Measurements from ENCODE around the gene RETN. TPM values are rescaled to one million over a fixed set of nuclear protein-coding genes. Genes with fewer than 3 reads are reported as not detected.

RETN gene
- total and polyA plus RNA-seq, 2 donors (not counting 3 experiments of a cell fraction or from before 2014, with no cell fraction given): not detected

GRCh38 chr19:7620442-7621412 is 48.1 kb upstream of the RETN start:
- Histone ChIP-seq H3K9ac (replicated peaks; ENCODE audit: extremely low read depth, insufficient read depth, low read length) (no peak overlapping the region), H3K27ac (ENCODE audit: insufficient read depth, low read depth, low read length) (no peak overlapping the region), H2AFZ (ENCODE audit: low read depth, low read length) (no peak overlapping the region), H4K20me1 (replicated peaks; ENCODE audit: control insufficient read depth, extremely low read depth, insufficient read depth, low read length) (no peaks in the 10 kb centered on the region), H3K9me1 (replicated peaks; ENCODE audit: control insufficient read depth, extremely low read depth, insufficient read depth, low read length) (no peaks in the 10 kb centered on the region), H3K27me3 (ENCODE audit: control insufficient read depth in 2 of 2, insufficient read depth in 2 of 2, low read length in 2 of 2) (no peaks in the 10 kb centered on the region), H3K9me3 (replicated peaks; ENCODE audit: control insufficient read depth, insufficient read depth, low read length) (no peaks in the 10 kb centered on the region), H3K4me3 (replicated peaks in 1 of 3; ENCODE audit: insufficient read depth in 1 of 3, low read depth in 1 of 3, low read length in 3 of 3) (no peak overlapping the region), H3K36me3 (ENCODE audit: control insufficient read depth in 2 of 2, extremely low read depth in 1 of 2, insufficient read depth in 2 of 2, low read length in 2 of 2) (peaks cover 2 to 32% of the 10 kb centered on the region in 2 experiments), H3K4me2 (ENCODE audit: insufficient read depth, low read length) (no peak overlapping the region), H3K4me1 (ENCODE audit: control insufficient read depth, extremely low read depth, insufficient read depth, low read length) (no peaks in the 10 kb centered on the region), H3K79me2 (ENCODE audit: control insufficient read depth, insufficient read depth, low read length) (no peaks in the 10 kb centered on the region)
- intact Hi-C loops (cut with micrococcal nuclease): no loop called here
- BruUV-seq (replicated peaks): no TSS peak
- no peak for DNase-seq (ENCODE audit: low read depth, low spot score)
- dilution Hi-C loops (cut with MboI; ENCODE audit: extremely low pct_ligation_motif_present, low sequenced_read_pairs): no loop called here
- FAIRE-seq: no peak
- TF ChIP-seq GATA2 (IDR thresholded peaks at IDR 0.05; ENCODE audit: insufficient read depth, insufficient read length, low read depth, low read length): no peak
- no peak for TF ChIP-seq POLR2A (IDR thresholded peaks at IDR 0.05; ENCODE audit: low read depth, low read length)
- TF ChIP-seq JUN (IDR thresholded peaks at IDR 0.05; ENCODE audit: borderline replicate concordance, insufficient read depth, insufficient read length, low read depth): no peak
- no peak for TF ChIP-seq MYC (IDR thresholded peaks at IDR 0.05; ENCODE audit: low read depth, low read length)
- no peak for TF ChIP-seq MAX (IDR thresholded peaks at IDR 0.05; ENCODE audit: insufficient read depth, insufficient read length)
- no peak for TF ChIP-seq FOS (IDR thresholded peaks at IDR 0.05; ENCODE audit: borderline replicate concordance, insufficient read depth, low read length)
- no peak for TF ChIP-seq POLR2AphosphoS5 (IDR thresholded peaks at IDR 0.05; ENCODE audit: insufficient read depth, low read depth, low read length)
- TF ChIP-seq EZH2 (IDR thresholded peaks at IDR 0.05; ENCODE audit: borderline replicate concordance, low read depth, low read length, severe bottlenecking): no peak
- no peak for TF ChIP-seq CTCF (IDR thresholded peaks at IDR 0.05; ENCODE audit: extremely low read depth in 1 of 2, insufficient read depth in 1 of 2, low read depth in 1 of 2, low read length in 2 of 2)
- POLR2A ChIA-PET: no interaction called here
- CTCF ChIA-PET: no interaction called here

Measured in endothelial cell of umbilical vein (primary cell).